GM23248 (cell line): ENCODE data around the gene LTF. TPM values are rescaled to one million over a fixed set of nuclear protein-coding genes. Genes with fewer than 3 reads are reported as not detected.

Source experiments
- DNase-seq: peaks from one replicate; pipeline ENCODE4 v3.0.0-alpha.2; 2015
- H2AFZ ChIP-seq: fragments of 200-600 bp; sonication (generic); 2 replicates; pipeline ENCODE4 v1.6.1; 2016; ENCODE audit warnings: antibody characterized with exemption
- H3F3A ChIP-seq: fragments of 200-600 bp; sonication (generic); 2 replicates; pipeline ENCODE4 v1.6.1; 2016; ENCODE audit warnings: mild to moderate bottlenecking, antibody characterized with exemption, mixed run types; ENCODE audit not compliant: insufficient read depth
- H3K27ac ChIP-seq: fragments of 200-600 bp; sonication (generic); 2 replicates; pipeline ENCODE4 v1.5.1; 2016; ENCODE audit warnings: mild to moderate bottlenecking
- H3K27me3 ChIP-seq: fragments of 200-600 bp; sonication (generic); replicated peaks from 2 replicates; pipeline ENCODE4 v1.6.1; 2016; ENCODE audit warnings: mild to moderate bottlenecking; ENCODE audit not compliant: insufficient read depth
- H3K36me3 ChIP-seq: fragments of 200-600 bp; sonication (generic); 2 replicates; pipeline ENCODE4 v1.6.1; 2016; ENCODE audit warnings: low read depth, mild to moderate bottlenecking
- H3K4me1 ChIP-seq: fragments of 200-600 bp; sonication (generic); 2 replicates; pipeline ENCODE4 v1.6.1; 2016; ENCODE audit warnings: mild to moderate bottlenecking; ENCODE audit not compliant: insufficient read depth
- H3K4me2 ChIP-seq: fragments of 200-600 bp; sonication (generic); one replicate; pipeline ENCODE4 v1.6.1; 2016; ENCODE audit warnings: mild to moderate bottlenecking; ENCODE audit not compliant: unreplicated experiment
- H3K4me3 ChIP-seq: fragments of 200-600 bp; sonication (generic); 2 replicates; pipeline ENCODE4 v1.5.1; 2016; ENCODE audit warnings: mild to moderate bottlenecking
- H3K79me2 ChIP-seq: fragments of 200-600 bp; sonication (generic); 2 replicates; pipeline ENCODE4 v1.6.1; 2016; ENCODE audit warnings: mild to moderate bottlenecking; ENCODE audit not compliant: insufficient read depth
- H3K9ac ChIP-seq: fragments of 200-600 bp; sonication (generic); 2 replicates; pipeline ENCODE4 v1.6.1; 2016; ENCODE audit warnings: mild to moderate bottlenecking
- H3K9me2 ChIP-seq: fragments of 200-600 bp; sonication (generic); 2 replicates; pipeline ENCODE4 v1.6.1; 2016; ENCODE audit warnings: mixed run types, mild to moderate bottlenecking, moderate library complexity; ENCODE audit not compliant: insufficient read depth
- H3K9me3 ChIP-seq: fragments of 200-600 bp; sonication (generic); one replicate; pipeline ENCODE4 v1.6.1; 2017; ENCODE audit warnings: low read depth
- H4K20me1 ChIP-seq: fragments of 200-600 bp; sonication (generic); 2 replicates; pipeline ENCODE4 v1.6.0; 2016; ENCODE audit not compliant: insufficient read depth
- EZH2 ChIP-seq: fragments of 200-600 bp; sonication (generic); IDR thresholded peaks from 2 replicates; pipeline ENCODE4 v1.6.1; 2018; ENCODE audit warnings: antibody characterized with exemption, mild to moderate bottlenecking; ENCODE audit not compliant: insufficient read depth, poor library complexity, severe bottlenecking
- EZH2phosphoT487 ChIP-seq: fragments of 200-600 bp; sonication (generic); IDR thresholded peaks from 2 replicates; pipeline ENCODE4 v1.6.1; 2018; ENCODE audit warnings: antibody characterized with exemption, moderate library complexity, mild to moderate bottlenecking, low read depth; ENCODE audit not compliant: insufficient read depth
- WGBS, 2 experiments: methylation state at CpG; one replicate each; pipeline ENCODE4 v1.1.6; 2015 to 2017; ENCODE audit warnings: low lambda C conversion rate in 2 of 2, low coverage in 1 of 2; ENCODE audit errors: missing lambda C conversion rate in 2 of 2; 5-methylcytosine and 5-hydroxymethylcytosine counted together
- in situ Hi-C: fragments of 300-500 bp; cut with MboI; formaldehyde crosslinking; loops from 2 replicates; pipeline ENCODE4 v1.15.0; 2020
- polyA plus RNA-seq: library from polyadenylated mRNA; unstranded; fragments of >200 nt; fragmentation: Nextera tagmentation; extraction: Ambion mirVana; gene quantifications from 2 replicates; pipeline ENCODE4 v1.2.1, GENCODE V29; 2016
- total RNA-seq: library from RNA; depleted of rRNA; stranded (reverse); fragments of >200 nt; shearing (Covaris generic); gene quantifications from 2 replicates; pipeline ENCODE4 v1.2.3, GENCODE V29; 2014

The LTF gene
- total and polyA plus RNA-seq, 2 experiments from 2014 or later, result not detected

GRCh38 chr3:46397111-46397510, 67.6 kb downstream of the LTF start:
- H4K20me1 ChIP-seq, result no peaks in the 10 kb centered on the region
- H3K4me1 ChIP-seq, result peaks cover 14% of the 10 kb centered on the region
- H3K27me3 ChIP-seq, result peaks cover 30% of the 10 kb centered on the region
- no peaks in the 10 kb centered on the region for H3K9me3 ChIP-seq
- WGBS, 2 experiments, result 83 to 86% methylated on average over 7 of the region's 7 CpGs
- TF ChIP-seq EZH2phosphoT487 (no peak), EZH2 (no peak)
- no peaks in the 10 kb centered on the region for H3K36me3 ChIP-seq
- H3K9ac ChIP-seq, result no peak overlapping the region
- peaks cover 17% of the 10 kb centered on the region; the same call in 1 of the 2 replicates for H3F3A ChIP-seq
- no peak overlapping the region for H2AFZ ChIP-seq
- no peak overlapping the region for H3K27ac ChIP-seq
- DNase-seq, result no peak
- H3K9me2 ChIP-seq, result no peaks in the 10 kb centered on the region
- H3K79me2 ChIP-seq, result no peaks in the 10 kb centered on the region
- no peak overlapping the region for H3K4me2 ChIP-seq
- no peak overlapping the region for H3K4me3 ChIP-seq
- in situ Hi-C loops, result no loop called here

DNA sequence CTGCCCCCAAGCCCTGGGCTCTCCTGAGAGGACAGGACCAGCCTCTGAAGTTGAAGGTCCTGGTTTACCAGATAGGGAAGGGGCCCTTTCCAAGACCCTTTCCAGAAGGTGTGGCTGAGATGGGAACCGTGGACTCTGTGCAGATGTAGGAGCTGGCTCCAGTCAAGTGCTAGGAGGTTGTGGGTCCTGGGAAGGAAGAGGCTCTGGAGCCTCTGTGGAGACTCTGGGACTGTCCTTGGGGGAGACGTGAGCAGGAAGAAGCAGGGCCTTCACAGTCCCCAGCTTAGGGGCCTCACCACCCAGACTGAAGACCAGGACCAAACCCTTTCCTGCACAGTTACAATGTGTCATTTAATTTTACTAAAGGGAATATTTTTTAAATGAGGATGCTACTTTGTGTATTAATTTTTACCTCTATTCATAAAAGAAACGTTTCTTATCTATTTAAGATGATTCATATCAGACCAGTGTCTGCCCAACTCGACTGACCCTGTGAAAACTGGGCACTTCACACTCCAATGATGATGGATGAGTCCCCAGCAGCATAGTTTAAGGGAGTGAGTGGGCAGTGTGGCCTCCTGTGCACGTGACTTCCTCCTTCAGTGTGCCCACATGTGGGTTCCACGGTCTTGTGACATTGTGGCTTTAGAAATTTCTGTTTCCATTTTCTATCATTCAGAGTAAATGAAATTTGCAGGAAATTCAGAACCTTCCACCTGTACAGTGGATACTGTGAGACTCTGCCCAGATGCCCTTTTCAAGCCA, 68.8 kb downstream of the LTF start:
- peaks cover 24% of the 10 kb centered on the region for H3K27me3 ChIP-seq
- H3K9me2 ChIP-seq, result no peaks in the 10 kb centered on the region
- no peak for DNase-seq
- no peak overlapping the region for H3K27ac ChIP-seq
- H3K4me1 ChIP-seq, result peaks cover 14% of the 10 kb centered on the region
- H3K9ac ChIP-seq, result no peak overlapping the region
- WGBS, 2 experiments, result 42 to 43% methylated on average over 6 of the region's 6 CpGs
- H2AFZ ChIP-seq, result no peak overlapping the region
- H4K20me1 ChIP-seq, result no peaks in the 10 kb centered on the region
- H3F3A ChIP-seq, result peaks cover 17% of the 10 kb centered on the region; the same call in 1 of the 2 replicates
- H3K4me2 ChIP-seq, result no peak overlapping the region
- H3K36me3 ChIP-seq, result no peaks in the 10 kb centered on the region
- in situ Hi-C loops, result no loop called here
- no peak overlapping the region for H3K4me3 ChIP-seq
- TF ChIP-seq EZH2, result no peak
- TF ChIP-seq EZH2phosphoT487, result no peak
- H3K9me3 ChIP-seq, result no peaks in the 10 kb centered on the region
- H3K79me2 ChIP-seq, result no peaks in the 10 kb centered on the region

DNA sequence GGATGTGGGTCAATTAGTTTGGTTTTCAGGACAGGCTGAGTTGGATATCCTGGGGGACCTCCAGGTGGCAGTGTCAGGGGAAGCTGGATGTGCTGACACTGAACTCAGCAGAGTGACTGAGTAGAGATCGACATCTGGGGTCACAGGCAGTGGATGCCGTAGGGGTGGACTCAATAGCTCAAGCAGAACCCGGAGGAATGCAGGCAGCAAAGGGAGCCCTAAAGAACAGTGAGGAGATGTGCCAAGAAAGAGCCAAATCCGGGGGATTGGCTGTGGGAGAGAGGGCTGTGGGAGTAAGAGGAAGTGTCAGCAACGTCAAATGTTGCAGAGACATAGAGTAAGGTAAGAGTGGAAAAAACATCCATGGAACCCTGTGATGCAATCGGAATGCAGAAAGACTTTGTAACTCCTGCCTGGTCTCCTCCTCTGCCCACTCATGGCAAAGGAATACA, 69.5 kb downstream of the LTF start:
- peak; percentile 45 for DNase-seq
- in situ Hi-C loops, result no loop called here

DNA sequence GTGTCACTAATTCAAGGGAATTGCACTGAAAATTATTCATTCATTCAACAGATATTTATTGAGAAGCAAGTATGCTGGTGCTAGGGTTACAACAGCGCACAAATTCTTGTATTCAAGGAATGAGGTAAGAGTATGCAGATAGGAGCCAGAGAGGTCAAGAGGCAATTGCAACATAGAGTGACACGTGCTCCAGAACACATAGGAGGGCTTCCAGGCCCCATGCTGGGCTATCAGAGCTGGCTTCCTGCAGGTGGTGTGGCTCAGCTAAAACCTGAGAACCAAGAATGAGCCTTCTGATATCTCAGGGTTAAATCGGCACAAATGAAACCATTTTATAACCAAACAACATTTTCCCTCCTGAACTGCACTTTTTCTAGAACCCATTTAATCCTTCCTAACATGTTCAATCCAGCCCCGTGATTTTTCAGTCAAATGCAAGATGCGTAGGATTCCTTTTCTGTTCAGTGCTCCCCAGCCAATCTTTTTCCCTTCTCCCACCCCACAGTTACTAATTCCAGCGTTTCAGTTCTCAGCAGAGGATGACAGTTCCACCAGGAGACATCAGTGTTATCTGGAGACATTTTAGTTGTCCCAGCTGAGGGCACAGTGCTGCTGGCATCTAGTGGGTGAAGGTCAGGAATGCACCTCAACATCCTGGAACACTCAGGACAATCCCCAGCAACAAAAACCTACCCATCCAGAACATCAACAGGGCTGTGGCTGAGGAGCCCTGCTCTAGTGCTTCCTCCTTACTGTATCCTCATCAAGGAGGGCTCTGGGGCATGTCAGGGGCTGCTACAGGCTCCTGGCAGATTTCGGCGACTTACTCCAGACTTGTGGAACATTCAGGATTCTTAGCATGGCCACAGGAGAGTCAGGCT, 70.9 kb downstream of the LTF start:
- no peaks in the 10 kb centered on the region for H3F3A ChIP-seq
- DNase-seq, result no peak

More for the DNA sequence above, 69.5 kb downstream of the LTF start:
- 69 to 72% methylated on average over 6 of the region's 6 CpGs for WGBS, 2 experiments
- H3K79me2 ChIP-seq, result no peaks in the 10 kb centered on the region
- H3K4me1 ChIP-seq, result peaks cover 13% of the 10 kb centered on the region
- no peaks in the 10 kb centered on the region for H3K36me3 ChIP-seq
- no peak overlapping the region for H3K9ac ChIP-seq
- TF ChIP-seq EZH2phosphoT487 (no peak), EZH2 (no peak)
- H3K27ac ChIP-seq, result no peak overlapping the region
- no peaks in the 10 kb centered on the region for H4K20me1 ChIP-seq
- no peak overlapping the region for H3K4me2 ChIP-seq
- H3K4me3 ChIP-seq, result no peak overlapping the region
- peaks cover 25% of the 10 kb centered on the region for H3K27me3 ChIP-seq
- H3K9me2 ChIP-seq, result no peaks in the 10 kb centered on the region
- H3F3A ChIP-seq, result peaks cover 11% of the 10 kb centered on the region; the same call in 1 of the 2 replicates
- no peaks in the 10 kb centered on the region for H3K9me3 ChIP-seq
- H2AFZ ChIP-seq, result no peak overlapping the region

More for the DNA sequence above, 70.9 kb downstream of the LTF start:
- Histone ChIP-seq H3K9me2 (no peaks in the 10 kb centered on the region), H3K9ac (no peak overlapping the region), H3K36me3 (no peaks in the 10 kb centered on the region), H3K9me3 (no peaks in the 10 kb centered on the region), H3K27me3 (peaks cover 31% of the 10 kb centered on the region), H3K4me2 (no peak overlapping the region), H2AFZ (no peak overlapping the region), H3K27ac (no peak overlapping the region), H4K20me1 (no peaks in the 10 kb centered on the region), H3K4me1 (no peaks in the 10 kb centered on the region), H3K79me2 (no peaks in the 10 kb centered on the region), H3K4me3 (no peak overlapping the region)
- 77 to 79% methylated on average over 8 of the region's 8 CpGs for WGBS, 2 experiments
- TF ChIP-seq EZH2 (no peak), EZH2phosphoT487 (no peak)
- in situ Hi-C loops, result no loop called here
